B cell (primary cell): ENCODE measurements around the gene TBX10. TPM values are rescaled to one million over a fixed set of nuclear protein-coding genes. Genes with fewer than 3 reads are reported as not detected.

Experiments
- ATAC-seq: fragments of 200-7000 bp; cut with Tn5 transposase; one replicate; pipeline ENCODE4 v1.10.0; 2021; ENCODE audit warnings: low read depth, mild to moderate bottlenecking, moderate number of reproducible peaks, moderate library complexity
- CTCF ChIA-PET: fragments of 350-600 bp; sonication (Branson Sonifier 250); formaldehyde crosslinking; loops from one replicate; lab custom pipeline; 2021; ENCODE audit warnings: antibody characterized with exemption, inconsistent platforms; lab: Charles Lee
- POLR2A ChIA-PET: fragments of 350-600 bp; sonication (Branson Sonifier 250); formaldehyde crosslinking; loops from one replicate; lab custom pipeline; 2021; ENCODE audit warnings: antibody characterized with exemption; lab: Charles Lee
- DNase-seq: peaks from one replicate; pipeline ENCODE4 v3.0.0; 2013
- H2AFZ ChIP-seq: 2 replicates; pipeline ENCODE4 v1.6.1; 2012; ENCODE audit warnings: mild to moderate bottlenecking, low read depth, low read length; ENCODE audit not compliant: insufficient read depth, poor library complexity, severe bottlenecking
- H3K27ac ChIP-seq, 2 donors: 1 replicate in 1 of 2; 2 replicates in 1 of 2; pipeline ENCODE4 v1.5.1; 2012 to 2013; ENCODE audit warnings: low read length in 2 of 2, mild to moderate bottlenecking in 2 of 2, moderate library complexity in 1 of 2
- H3K27me3 ChIP-seq, 4 experiments: fragments of 200-600 bp in 1 of 4; sonication (generic) in 1 of 4; replicated peaks in 1 of 4; 1 replicate in 2 of 4; 2 replicates in 2 of 4; pipeline versions ENCODE4 v1.6.1 to v1.7.0; 2013 to 2016; ENCODE audit warnings: low read length in 3 of 4, mild to moderate bottlenecking in 2 of 4, mixed read lengths in 1 of 4, moderate library complexity in 1 of 4; ENCODE audit not compliant: insufficient read depth in 4 of 4, control insufficient read depth in 3 of 4; ENCODE audit errors: control extremely low read depth in 1 of 4
- H3K36me3 ChIP-seq, 2 experiments: replicated peaks in 1 of 2; 1 replicate in 1 of 2; 2 replicates in 1 of 2; pipeline versions ENCODE4 v1.6.1 to v1.7.1; 2013; ENCODE audit warnings: low read length in 1 of 2; ENCODE audit not compliant: insufficient read depth in 2 of 2, control insufficient read depth in 1 of 2; ENCODE audit errors: control extremely low read depth in 1 of 2, extremely low read depth in 1 of 2
- H3K4me1 ChIP-seq, 2 donors: fragments of 200-600 bp in 1 of 2; sonication (generic) in 1 of 2; 1 replicate in 1 of 2; 2 replicates in 1 of 2; pipeline versions ENCODE4 v1.5.1 to v1.6.1; 2013 to 2017; ENCODE audit warnings: low read length in 2 of 2; ENCODE audit not compliant: control insufficient read depth in 2 of 2, insufficient read depth in 2 of 2
- H3K4me2 ChIP-seq: replicated peaks from 2 replicates; pipeline ENCODE3; 2012; ENCODE audit warnings: mild to moderate bottlenecking, low read depth, low read length; ENCODE audit not compliant: poor library complexity, severe bottlenecking
- H3K4me3 ChIP-seq, 5 experiments: fragments of 200-600 bp in 1 of 5; sonication (generic) in 1 of 5; 1 replicate in 3 of 5; 2 replicates in 2 of 5; pipeline versions ENCODE4 v1.5.1 to v1.7.0; 2011 to 2016; ENCODE audit warnings: low read length in 4 of 5, mild to moderate bottlenecking in 4 of 5, low read depth in 2 of 5, control low read depth in 1 of 5, moderate library complexity in 1 of 5; ENCODE audit not compliant: insufficient read depth in 1 of 5; ENCODE audit errors: control extremely low read depth in 1 of 5, extremely low read depth in 1 of 5
- H3K79me2 ChIP-seq: fragments of 200-600 bp; sonication (generic); one replicate; pipeline ENCODE4 v1.6.0; 2016; ENCODE audit warnings: low read length; ENCODE audit not compliant: control insufficient read depth, insufficient read depth
- H3K9ac ChIP-seq: fragments of 200-600 bp; sonication (generic); 2 replicates; pipeline ENCODE4 v1.6.1; 2017; ENCODE audit warnings: mild to moderate bottlenecking, low read length, moderate library complexity
- H3K9me3 ChIP-seq, 3 donors: one replicate each; pipeline versions ENCODE4 v1.6.1 to v1.7.1; 2013; ENCODE audit warnings: low read length in 2 of 3; ENCODE audit not compliant: control insufficient read depth in 2 of 3, insufficient read depth in 1 of 3; ENCODE audit errors: control extremely low read depth in 1 of 3
- H4K20me1 ChIP-seq: 2 replicates; pipeline ENCODE4 v1.6.0; 2012; ENCODE audit warnings: mild to moderate bottlenecking, low read length; ENCODE audit not compliant: insufficient read depth, control insufficient read depth, poor library complexity, severe bottlenecking
- H3K27ac Mint-ChIP-seq: one replicate; pipeline ENCODE4 v1.8.0; 2021; ENCODE audit warnings: mixed read lengths
- H3K27me3 Mint-ChIP-seq: one replicate; pipeline ENCODE4 v1.8.0; 2021; ENCODE audit warnings: mixed read lengths
- H3K4me1 Mint-ChIP-seq: one replicate; pipeline ENCODE4 v1.8.0; 2021; ENCODE audit warnings: mixed read lengths
- H3K4me3 Mint-ChIP-seq: one replicate; pipeline ENCODE4 v1.8.0; 2021; ENCODE audit warnings: mixed read lengths
- H3K9me3 Mint-ChIP-seq: one replicate; pipeline ENCODE4 v1.8.0; 2022; ENCODE audit warnings: mixed read lengths; ENCODE audit not compliant: insufficient read depth
- EZH2 ChIP-seq: IDR thresholded peaks from 2 replicates; pipeline ENCODE4 v1.6.1; 2012; ENCODE audit warnings: borderline replicate concordance, low read depth, mild to moderate bottlenecking, moderate library complexity, low read length; ENCODE audit not compliant: insufficient read depth, poor library complexity, severe bottlenecking
- WGBS: methylation state at CpG from one replicate; pipeline ENCODE4 v1.1.5; 2013; ENCODE audit warnings: missing lambda C conversion rate; ENCODE audit not compliant: insufficient coverage; 5-methylcytosine and 5-hydroxymethylcytosine counted together
- intact Hi-C: fragments of 100-400 bp; cut with micrococcal nuclease; formaldehyde crosslinking; loops from one replicate; pipeline ENCODE4 v1.10.0; 2022
- polyA plus RNA-seq: library from polyadenylated mRNA; depleted of rRNA; stranded (reverse); fragments of >200 nt; gene quantifications from 2 replicates; pipeline ENCODE4 v1.2.3, GENCODE V29; 2012
- total RNA-seq, 2 donors: library from RNA; stranded (reverse); fragments of 120-200 nt in 1 of 2; gene quantifications; 1 replicate in 1 of 2; 2 replicates in 1 of 2; pipeline versions ENCODE4 v1.2.3 to v1.2.4, GENCODE V29; 2013 to 2022
- TF ChIP-seq, protein P1 (sequence below): fragments of 200-600 bp; IDR thresholded peaks from one replicate; pipeline ENCODE4 v1.8.0; 2022; ENCODE audit warnings: antibody characterized with exemption, mild to moderate bottlenecking

Gene TBX10
- total and polyA plus RNA-seq, 2 donors (not counting 1 experiment from before 2014, with no cell fraction given) = not detected

DNA sequence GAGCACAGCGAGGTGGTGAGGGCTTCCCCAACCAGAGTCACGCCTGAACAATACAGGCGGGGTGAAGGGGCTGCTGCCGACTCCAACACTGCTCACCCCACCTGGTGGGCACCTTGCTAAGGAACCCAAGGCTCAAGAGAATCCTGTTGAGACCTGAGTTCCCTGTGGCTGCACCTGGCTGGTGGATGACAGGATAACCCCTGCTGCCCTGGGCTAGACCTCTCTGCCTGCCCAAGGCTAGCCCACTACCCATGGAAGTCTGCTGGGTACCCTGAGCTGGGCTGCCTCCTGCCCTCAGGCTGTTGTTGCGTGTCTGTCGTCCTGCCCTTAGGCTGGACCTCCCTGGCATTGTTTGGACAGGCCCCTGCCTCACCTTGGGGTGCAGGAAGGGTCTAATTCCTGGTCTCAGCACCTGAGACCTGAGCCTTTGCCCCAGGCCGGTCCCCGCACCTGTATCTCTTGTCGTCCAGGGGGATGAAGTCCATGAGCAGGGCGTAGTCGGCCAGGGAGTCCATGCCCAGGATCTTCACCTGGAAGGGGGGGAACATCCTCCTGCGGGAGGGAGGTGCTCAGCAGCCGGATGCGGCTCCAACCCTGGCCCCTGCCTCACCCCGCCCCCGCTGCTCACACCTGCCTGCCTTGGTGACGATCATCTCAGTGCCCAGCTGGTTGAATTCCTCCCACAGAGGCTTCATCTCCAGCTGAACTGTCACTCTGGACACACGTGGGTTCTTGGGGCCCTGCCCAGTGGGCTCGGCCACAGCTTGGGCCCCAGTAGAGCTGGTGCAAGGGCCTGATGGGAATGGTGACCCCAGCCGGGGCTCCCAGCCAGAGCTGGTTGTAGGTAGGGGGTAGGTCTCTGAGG is 5.0 kb downstream of the TBX10 start:
- Mint-ChIP-seq H3K9me3 (no peaks in the 10 kb centered on the region), H3K27me3 (no peaks in the 10 kb centered on the region), H3K4me1 (peaks cover 15% of the 10 kb centered on the region), H3K27ac (no peak overlapping the region), H3K4me3 (no peak overlapping the region)
- TF ChIP-seq, protein P1, sequence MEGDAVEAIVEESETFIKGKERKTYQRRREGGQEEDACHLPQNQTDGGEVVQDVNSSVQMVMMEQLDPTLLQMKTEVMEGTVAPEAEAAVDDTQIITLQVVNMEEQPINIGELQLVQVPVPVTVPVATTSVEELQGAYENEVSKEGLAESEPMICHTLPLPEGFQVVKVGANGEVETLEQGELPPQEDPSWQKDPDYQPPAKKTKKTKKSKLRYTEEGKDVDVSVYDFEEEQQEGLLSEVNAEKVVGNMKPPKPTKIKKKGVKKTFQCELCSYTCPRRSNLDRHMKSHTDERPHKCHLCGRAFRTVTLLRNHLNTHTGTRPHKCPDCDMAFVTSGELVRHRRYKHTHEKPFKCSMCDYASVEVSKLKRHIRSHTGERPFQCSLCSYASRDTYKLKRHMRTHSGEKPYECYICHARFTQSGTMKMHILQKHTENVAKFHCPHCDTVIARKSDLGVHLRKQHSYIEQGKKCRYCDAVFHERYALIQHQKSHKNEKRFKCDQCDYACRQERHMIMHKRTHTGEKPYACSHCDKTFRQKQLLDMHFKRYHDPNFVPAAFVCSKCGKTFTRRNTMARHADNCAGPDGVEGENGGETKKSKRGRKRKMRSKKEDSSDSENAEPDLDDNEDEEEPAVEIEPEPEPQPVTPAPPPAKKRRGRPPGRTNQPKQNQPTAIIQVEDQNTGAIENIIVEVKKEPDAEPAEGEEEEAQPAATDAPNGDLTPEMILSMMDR = no peak
- no peak for TF ChIP-seq EZH2
- ATAC-seq = no peak
- H3K36me3 ChIP-seq = no peaks in the 10 kb centered on the region
- no peak overlapping the region for H3K4me3 ChIP-seq
- 87% methylated on average over 20 of the region's 20 CpGs for WGBS
- CTCF ChIA-PET = interaction anchor here (0.6 to 5.3 kb wide), 3 partner anchors 12 to 467 kb away, joined by 7 to 50 read pairs (median 13); partner anchors contain the start of gene ACY3
- peaks cover 6 to 8% of the 10 kb centered on the region in 2 donors for H3K4me1 ChIP-seq
- DNase-seq = no peak
- no peaks in the 10 kb centered on the region for H3K9me3 ChIP-seq
- peaks cover 0 to 4% (median 2%) of the 10 kb centered on the region in 4 experiments for H3K27me3 ChIP-seq
- no peak overlapping the region for H3K4me2 ChIP-seq
- no peak overlapping the region for H3K27ac ChIP-seq
- no peaks in the 10 kb centered on the region for H3K79me2 ChIP-seq
- H4K20me1 ChIP-seq = no peaks in the 10 kb centered on the region
- H3K9ac ChIP-seq = no peak overlapping the region
- intact Hi-C loops = no loop called here
- H2AFZ ChIP-seq = no peak overlapping the region
- POLR2A ChIA-PET = interaction anchor here (1.1 kb wide), 1 partner anchor 20 kb away, joined by 4 read pairs; no protein-coding TSS in a partner anchor
